H1 (cell line): ENCODE measurements around the gene FBXO21. TPM values are rescaled to one million over a fixed set of nuclear protein-coding genes. Genes with fewer than 3 reads are reported as not detected.
"Not testable (repeated sequence)": the region's sequence is repeated elsewhere in the genome, so short reads cannot be mapped to it uniquely, and the experiment has no call there.

Source experiments
- CTCF ChIA-PET: fragments of 300-600 bp; sonication (Branson Sonifier 250); formaldehyde crosslinking; loops from one replicate; lab custom pipeline; 2021; ENCODE audit not compliant: partially characterized antibody; lab: Charles Lee
- POLR2A ChIA-PET: fragments of 300-600 bp; sonication (Branson Sonifier 250); formaldehyde crosslinking; loops from one replicate; lab custom pipeline; 2021; ENCODE audit warnings: inconsistent platforms; ENCODE audit not compliant: partially characterized antibody; lab: Charles Lee
- DNase-seq, 2 experiments: peaks; one replicate each; pipeline versions ENCODE4 v3.0.0 to v3.0.0-alpha.2; 2010 to 2022; ENCODE audit warnings: low spot score in 2 of 2, low read depth in 1 of 2, mixed read lengths in 1 of 2
- FAIRE-seq: peaks from 2 replicates; lab custom pipeline; 2011; peaks lifted over from hg19 to GRCh38; lab: Jason Lieb, UNC
- H2AFZ ChIP-seq: 2 replicates; pipeline ENCODE4 v1.8.1; 2012; ENCODE audit warnings: low read length, inconsistent platforms
- H2AK5ac ChIP-seq: 2 replicates; pipeline ENCODE4 v1.6.1; 2013; ENCODE audit warnings: low read depth, low read length
- H2BK120ac ChIP-seq: replicated peaks from 2 replicates; pipeline ENCODE3; 2013; ENCODE audit warnings: low read depth, low read length, inconsistent platforms
- H2BK12ac ChIP-seq: 2 replicates; pipeline ENCODE4 v1.6.1; 2013; ENCODE audit warnings: low read depth, low read length
- H2BK15ac ChIP-seq: 2 replicates; pipeline ENCODE4 v1.6.1; 2013; ENCODE audit warnings: low read length
- H2BK20ac ChIP-seq: 2 replicates; pipeline ENCODE4 v1.6.1; 2013; ENCODE audit warnings: low read length
- H2BK5ac ChIP-seq: 2 replicates; pipeline ENCODE4 v1.6.1; 2013; ENCODE audit warnings: low read depth, low read length
- H3K14ac ChIP-seq: 2 replicates; pipeline ENCODE4 v1.6.1; 2013; ENCODE audit warnings: inconsistent platforms; ENCODE audit not compliant: insufficient read length
- H3K18ac ChIP-seq: 2 replicates; pipeline ENCODE4 v1.6.1; 2013; ENCODE audit warnings: low read length; ENCODE audit errors: extremely low read depth
- H3K23ac ChIP-seq: 2 replicates; pipeline ENCODE4 v1.6.1; 2013; ENCODE audit warnings: inconsistent platforms; ENCODE audit not compliant: insufficient read length
- H3K23me2 ChIP-seq: 2 replicates; pipeline ENCODE4 v1.6.1; 2013; ENCODE audit warnings: low read depth, low read length
- H3K27ac ChIP-seq: 2 replicates; pipeline ENCODE4 v1.6.1; 2011; ENCODE audit warnings: low read depth, low read length, inconsistent platforms
- H3K27me3 ChIP-seq, 4 experiments: replicated peaks in 1 of 4; 1 replicate in 1 of 4; 2 replicates in 3 of 4; pipeline versions ENCODE4 v1.6.1 to v1.8.1; 2011 to 2013; ENCODE audit warnings: low read length in 3 of 4, mild to moderate bottlenecking in 3 of 4, inconsistent platforms in 2 of 4, mixed read lengths in 2 of 4, moderate library complexity in 1 of 4; ENCODE audit not compliant: control insufficient read depth in 3 of 4, insufficient read depth in 3 of 4; ENCODE audit errors: extremely low read depth in 1 of 4
- H3K36me3 ChIP-seq, 4 experiments: 2 replicates each; pipeline versions ENCODE4 v1.6.1 to v1.8.1; 2011 to 2013; ENCODE audit warnings: mild to moderate bottlenecking in 4 of 4, low read length in 3 of 4, moderate library complexity in 2 of 4, control low read depth in 1 of 4, inconsistent platforms in 1 of 4; ENCODE audit not compliant: insufficient read depth in 4 of 4, control insufficient read depth in 2 of 4
- H3K4ac ChIP-seq: replicated peaks from 2 replicates; pipeline ENCODE3; 2013; ENCODE audit warnings: low read length, low read depth, mixed read lengths, inconsistent platforms; ENCODE audit not compliant: insufficient read length
- H3K4me1 ChIP-seq, 4 experiments: replicated peaks in 1 of 4; 1 replicate in 1 of 4; 2 replicates in 3 of 4; pipeline versions ENCODE4 v1.6.1 to v1.8.1; 2011 to 2013; ENCODE audit warnings: low read length in 3 of 4, inconsistent platforms in 2 of 4, mixed read lengths in 1 of 4; ENCODE audit not compliant: insufficient read depth in 4 of 4, control insufficient read depth in 3 of 4
- H3K4me2 ChIP-seq, 2 experiments: 2 replicates each; pipeline versions ENCODE4 v1.6.1 to v1.8.1; 2011 to 2013; ENCODE audit warnings: low read depth in 2 of 2, low read length in 2 of 2, control low read depth in 1 of 2, inconsistent platforms in 1 of 2, mild to moderate bottlenecking in 1 of 2; ENCODE audit not compliant: insufficient read depth in 1 of 2
- H3K4me3 ChIP-seq, 4 experiments: fragments of 200-600, 300-600 bp in 1 of 4; sonication (generic), shearing (Covaris generic), sonication (Bioruptor Twin) in 1 of 4; 2 replicates each; pipeline versions ENCODE4 v1.5.1 to v1.8.1; 2011 to 2016; ENCODE audit warnings: low read length in 4 of 4, low read depth in 3 of 4, control low read depth in 2 of 4, inconsistent platforms in 2 of 4, mild to moderate bottlenecking in 2 of 4, mixed read lengths in 1 of 4, moderate library complexity in 1 of 4; ENCODE audit not compliant: insufficient read depth in 2 of 4; ENCODE audit errors: extremely low read depth in 1 of 4
- H3K56ac ChIP-seq: replicated peaks from 2 replicates; pipeline ENCODE3; 2013; ENCODE audit warnings: low read depth, mild to moderate bottlenecking, mixed read lengths, low read length, inconsistent platforms; ENCODE audit not compliant: insufficient read length
- H3K79me1 ChIP-seq: 2 replicates; pipeline ENCODE4 v1.6.1; 2013; ENCODE audit warnings: low read depth, low read length, control low read depth
- H3K79me2 ChIP-seq, 2 experiments: 2 replicates each; pipeline versions ENCODE4 v1.6.1 to v1.8.1; 2012 to 2013; ENCODE audit warnings: low read length in 2 of 2, mild to moderate bottlenecking in 2 of 2, inconsistent platforms in 1 of 2; ENCODE audit not compliant: insufficient read depth in 2 of 2, control insufficient read depth in 1 of 2
- H3K9ac ChIP-seq, 4 experiments: replicated peaks in 1 of 4; 1 replicate in 1 of 4; 2 replicates in 3 of 4; pipeline versions ENCODE4 v1.6.1 to v1.8.1; 2011 to 2013; ENCODE audit warnings: low read depth in 3 of 4, low read length in 3 of 4, control low read depth in 2 of 4, mild to moderate bottlenecking in 2 of 4, moderate library complexity in 2 of 4, inconsistent platforms in 1 of 4; ENCODE audit errors: extremely low read depth in 1 of 4
- H3K9me3 ChIP-seq, 2 experiments: 2 replicates each; pipeline versions ENCODE4 v1.6.1 to v1.8.1; 2012 to 2013; ENCODE audit warnings: mild to moderate bottlenecking in 2 of 2, moderate library complexity in 2 of 2, control low read depth in 1 of 2, inconsistent platforms in 1 of 2, low read depth in 1 of 2, low read length in 1 of 2, mixed read lengths in 1 of 2; ENCODE audit not compliant: insufficient read depth in 2 of 2
- H4K20me1 ChIP-seq, 2 experiments: replicated peaks in 1 of 2; 2 replicates each; pipeline versions ENCODE3 to v1.8.1; 2011 to 2013; ENCODE audit warnings: inconsistent platforms in 2 of 2, low read length in 2 of 2, mild to moderate bottlenecking in 1 of 2; ENCODE audit not compliant: insufficient read depth in 2 of 2, control insufficient read depth in 1 of 2
- H4K5ac ChIP-seq: 2 replicates; pipeline ENCODE4 v1.6.1; 2013; ENCODE audit warnings: low read length, low read depth, mixed read lengths, inconsistent platforms; ENCODE audit not compliant: insufficient read length
- H4K8ac ChIP-seq: 2 replicates; pipeline ENCODE4 v1.8.0; 2013; ENCODE audit warnings: mild to moderate bottlenecking, moderate library complexity, low read length, inconsistent platforms; ENCODE audit not compliant: insufficient read depth; ENCODE audit errors: extremely low read depth
- H4K91ac ChIP-seq: replicated peaks from 2 replicates; pipeline ENCODE3; 2013; ENCODE audit warnings: low read length, mixed read lengths, inconsistent platforms; ENCODE audit not compliant: insufficient read length
- WGBS, 2 experiments: shearing (Covaris generic) in 1 of 2; methylation state at CpG; one replicate each; pipeline versions ENCODE4 v1.1.6 to v1.1.7; 2013 to 2015; ENCODE audit warnings: low lambda C conversion rate in 2 of 2, mixed read lengths in 2 of 2, inconsistent platforms in 1 of 2, low coverage in 1 of 2, missing lambda C conversion rate in 1 of 2; ENCODE audit not compliant: insufficient replicate concordance in 2 of 2, insufficient coverage in 1 of 2, insufficient read length in 1 of 2; ENCODE audit errors: extremely low coverage in 1 of 2, missing lambda C conversion rate in 1 of 2; 5-methylcytosine and 5-hydroxymethylcytosine counted together
- polyA plus RNA-seq, 7 experiments: library from polyadenylated mRNA; depleted of rRNA in 3 of 7; stranded (reverse) in 5 of 7; unstranded in 2 of 7; fragments of >200 nt in 5 of 7; fragments of 200-250 nt in 2 of 7; gene quantifications; 1 replicate in 5 of 7; 2 replicates in 1 of 7; 4 replicates in 1 of 7; pipeline versions ENCODE4 v1.2.1 to v1.2.3, GENCODE V29; 2011 to 2013; ENCODE audit warnings: missing spikeins in 2 of 7, mixed read lengths in 2 of 7
- total RNA-seq: library from RNA; stranded (reverse); fragmentation: NEBNext Ultra II Directional; extraction: Animal tissue kit (Norgen Biotek cat#: 25700); gene quantifications from 2 replicates; pipeline ENCODE4 v1.2.1, GENCODE V29; 2021

FBXO21 gene
- total and polyA plus RNA-seq, 2 of the 8 experiments (the other 6 are each of a cell fraction or from before 2014, with no cell fraction given) = 57.0 to 80.6 TPM

DNA sequence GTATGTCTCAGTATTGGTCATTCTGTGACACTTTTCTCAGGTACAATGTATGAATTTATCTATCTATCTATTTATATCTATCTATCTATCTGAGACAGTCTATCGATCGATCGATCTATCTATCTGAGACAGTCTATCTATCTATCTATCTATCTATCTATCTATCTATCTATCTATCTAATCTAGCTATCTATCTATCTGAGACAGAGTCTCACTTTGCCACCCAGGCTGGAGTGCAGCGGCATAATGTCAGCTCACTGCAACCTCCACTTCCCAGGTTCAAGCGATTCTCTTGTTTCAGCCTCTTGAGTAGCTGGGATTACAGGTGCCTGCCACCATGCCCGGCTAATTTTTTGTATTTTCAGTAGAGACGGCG lies 8.8 kb downstream of the FBXO21 start:
- H4K20me1 ChIP-seq, CTCF ChIA-PET, H2AFZ ChIP-seq, DNase-seq, H2BK5ac ChIP-seq, H3K27ac ChIP-seq, FAIRE-seq, H3K4ac ChIP-seq, H3K9ac ChIP-seq, H3K4me1 ChIP-seq, H2BK120ac ChIP-seq, H3K27me3 ChIP-seq, H3K56ac ChIP-seq, H2BK15ac ChIP-seq, H4K5ac ChIP-seq, H2BK12ac ChIP-seq, H3K14ac ChIP-seq, H3K4me3 ChIP-seq, H3K23me2 ChIP-seq, H4K8ac ChIP-seq, H3K23ac ChIP-seq, H3K18ac ChIP-seq, H3K79me1 ChIP-seq, H3K9me3 ChIP-seq, H4K91ac ChIP-seq, H2BK20ac ChIP-seq, H3K4me2 ChIP-seq, H2AK5ac ChIP-seq: not testable (repeated sequence)
- Histone ChIP-seq H3K79me2 (peaks cover 0 to 12% of the 10 kb centered on the region in 2 experiments; a peak in 2 of 4 replicates), H3K36me3 (peaks cover 17 to 72% (median 52%) of the 10 kb centered on the region in 4 experiments; a peak in 7 of 8 replicates)
- POLR2A ChIA-PET = interaction anchor here (1.2 kb wide), 1 partner anchor 13 kb away, joined by 4 read pairs; no protein-coding TSS in a partner anchor
- WGBS, 2 experiments = 94% methylated on average over 8 of the region's 8 CpGs; no CpG with 5 or more reads in 1 of the 2 experiments
